H1 (cell line): ENCODE results near the gene ROR1. TPM values are rescaled to one million over a fixed set of nuclear protein-coding genes. Genes with fewer than 3 reads are reported as not detected.

Experiments
- NRF1 ChIP-seq: IDR thresholded peaks from 2 replicates; pipeline ENCODE4 v1.6.1; 2011; ENCODE audit warnings: mild to moderate bottlenecking, low read depth, low read length, improper control_type of control experiment
- SP2 ChIP-seq: IDR thresholded peaks from 2 replicates; pipeline ENCODE4 v1.6.1; 2012; ENCODE audit warnings: mild to moderate bottlenecking, low read length, inconsistent platforms
- TEAD4 ChIP-seq: IDR thresholded peaks from 2 replicates; pipeline ENCODE4 v1.6.1; 2012; ENCODE audit warnings: low read depth, low read length, inconsistent platforms, mixed read lengths
- polyA plus RNA-seq, 7 experiments: library from polyadenylated mRNA; depleted of rRNA in 3 of 7; stranded (reverse) in 5 of 7; unstranded in 2 of 7; fragments of >200 nt in 5 of 7; fragments of 200-250 nt in 2 of 7; gene quantifications; 1 replicate in 5 of 7; 2 replicates in 1 of 7; 4 replicates in 1 of 7; pipeline versions ENCODE4 v1.2.1 to v1.2.3, GENCODE V29; 2011 to 2013; ENCODE audit warnings: missing spikeins in 2 of 7, mixed read lengths in 2 of 7
- total RNA-seq: library from RNA; stranded (reverse); fragmentation: NEBNext Ultra II Directional; extraction: Animal tissue kit (Norgen Biotek cat#: 25700); gene quantifications from 2 replicates; pipeline ENCODE4 v1.2.1, GENCODE V29; 2021

Gene ROR1
- total and polyA plus RNA-seq, 2 of the 8 experiments (the other 6 are each of a cell fraction or from before 2014, with no cell fraction given): 33.6 to 73.6 TPM

DNA sequence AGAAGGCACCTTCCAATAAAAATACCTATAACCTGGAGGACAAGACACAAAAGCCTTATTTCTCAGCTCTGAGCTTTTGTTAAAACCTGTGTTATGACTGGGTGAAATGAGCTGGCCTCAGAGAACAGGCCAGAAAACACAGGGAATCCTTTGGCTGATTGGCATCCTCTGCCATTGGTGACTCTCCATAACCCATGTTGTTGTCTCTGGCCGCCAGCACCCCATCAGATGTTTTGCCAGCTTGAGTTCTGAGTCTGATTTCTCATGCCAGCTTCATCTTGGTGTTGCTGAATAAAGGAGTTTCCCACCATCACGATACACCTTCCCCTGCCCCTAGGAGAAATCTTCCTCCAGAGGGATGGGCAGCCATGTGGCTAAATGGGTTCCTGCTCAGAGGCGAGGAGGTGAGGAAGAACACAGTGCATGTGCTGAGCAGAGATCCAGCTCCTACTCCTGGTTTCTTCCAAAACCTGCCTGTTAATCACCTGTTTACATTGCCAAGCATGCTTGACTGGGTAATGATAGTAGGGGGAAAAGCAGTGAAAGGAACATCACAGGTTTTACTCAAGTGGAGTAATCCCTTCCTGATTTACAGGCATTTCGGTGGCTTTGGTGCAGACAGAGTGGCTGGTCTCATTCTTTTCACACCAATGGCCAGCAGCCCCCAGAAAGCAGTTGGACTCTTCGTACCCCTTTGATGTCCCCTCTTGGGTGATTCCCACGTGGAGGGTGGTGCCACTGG is 109.8 kb downstream of the ROR1 start (continued):
- TF ChIP-seq NRF1 (no peak), TEAD4 (no peak), SP2 (no peak)
